SIG-M5 (cell line): ENCODE data around the gene DDX51.
"Not testable (repeated sequence)": the region's sequence is repeated elsewhere in the genome, so short reads cannot be mapped to it uniquely, and the experiment has no call there.

Experiments
- DNase-seq: peaks from one replicate; lab custom pipeline; 2025; lab: John Stamatoyannopoulos, UW

DDX51 gene

DNA sequence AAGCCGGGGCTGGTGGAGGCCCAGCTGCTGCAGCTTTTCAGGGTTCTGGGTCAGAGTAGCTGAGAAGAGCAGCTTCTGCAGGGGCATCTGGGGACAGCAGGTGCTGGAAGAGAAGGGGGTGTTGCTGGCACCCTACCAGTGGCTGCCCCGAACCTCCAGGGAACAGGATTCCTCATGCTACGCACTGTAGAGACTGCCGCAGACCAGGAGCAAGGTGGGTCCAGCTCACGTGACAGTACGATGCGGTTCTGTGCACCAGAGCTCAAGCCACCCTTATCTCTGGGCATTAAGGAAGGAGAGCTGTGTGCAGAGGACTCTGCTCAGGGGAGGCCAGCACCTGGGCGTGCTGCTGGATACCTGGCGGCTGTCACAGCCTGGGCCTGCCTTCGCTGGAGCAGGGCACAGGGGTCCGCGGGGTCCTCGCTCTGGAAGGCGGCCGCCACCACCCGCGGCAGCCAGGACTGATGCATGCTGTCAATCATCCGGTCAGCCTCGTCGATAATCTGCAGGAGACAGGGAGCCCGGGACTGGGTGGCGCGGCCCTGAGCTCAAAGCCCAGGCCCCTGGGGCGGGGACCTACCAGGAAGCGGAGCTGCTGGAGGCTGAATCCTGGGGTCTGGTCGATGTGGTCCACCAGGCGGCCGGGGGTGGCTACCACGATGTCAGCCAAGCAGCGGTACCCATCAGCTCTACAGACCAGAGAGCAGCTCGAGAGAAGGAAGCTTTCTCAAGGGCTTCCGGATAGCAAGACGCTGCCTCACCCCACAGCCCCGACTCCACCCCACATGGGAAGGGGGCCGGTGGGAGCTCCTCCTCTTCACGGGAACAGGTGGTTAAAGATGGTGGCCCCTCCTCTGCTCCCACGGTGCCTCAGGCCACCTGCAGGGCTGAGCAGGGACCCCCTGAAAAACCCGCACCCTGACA lies 2.9 kb downstream of the DDX51 start:
- no peak for DNase-seq

DNA sequence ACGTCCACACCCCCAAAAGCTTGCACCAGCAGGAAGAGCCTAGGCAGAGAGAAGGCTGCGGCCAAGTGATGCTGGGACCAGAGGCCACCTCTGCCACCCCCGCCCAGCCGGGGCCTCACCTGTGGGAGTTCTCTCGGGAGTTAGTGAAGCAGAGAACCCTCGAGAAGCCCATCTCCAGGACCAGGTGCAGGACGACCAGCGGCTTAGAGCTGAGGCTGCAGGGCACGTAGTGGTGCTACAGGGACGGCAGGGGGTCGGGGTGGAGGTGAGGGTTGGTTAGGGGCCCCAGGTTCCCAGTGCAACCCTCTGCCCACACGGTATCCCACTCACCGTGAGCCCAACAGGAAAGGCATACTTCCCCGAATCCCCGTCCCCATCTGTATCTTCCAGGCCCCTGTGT lies 3.6 kb downstream of the DDX51 start:
- no peak for DNase-seq

DNA sequence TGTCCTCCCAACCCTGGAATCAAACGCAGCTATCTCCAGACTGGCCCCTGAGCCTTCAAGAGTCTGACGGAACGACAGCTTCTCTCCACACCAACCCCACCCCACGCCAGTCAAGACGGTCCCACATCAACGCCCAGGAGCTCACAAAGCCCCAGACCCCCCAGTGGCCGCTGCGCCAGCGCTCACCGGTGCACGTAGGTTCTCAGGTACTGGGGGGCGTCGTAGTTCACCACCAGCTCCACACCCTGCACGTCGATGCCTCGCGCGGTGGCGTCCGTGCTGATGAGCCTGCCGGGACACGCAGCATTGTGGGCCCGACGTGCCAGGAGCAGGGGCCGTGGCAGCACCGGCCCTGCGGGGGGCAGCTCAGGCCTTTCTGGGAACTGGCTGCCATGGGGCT lies 4.2 kb downstream of the DDX51 start:
- no peak for DNase-seq

DNA sequence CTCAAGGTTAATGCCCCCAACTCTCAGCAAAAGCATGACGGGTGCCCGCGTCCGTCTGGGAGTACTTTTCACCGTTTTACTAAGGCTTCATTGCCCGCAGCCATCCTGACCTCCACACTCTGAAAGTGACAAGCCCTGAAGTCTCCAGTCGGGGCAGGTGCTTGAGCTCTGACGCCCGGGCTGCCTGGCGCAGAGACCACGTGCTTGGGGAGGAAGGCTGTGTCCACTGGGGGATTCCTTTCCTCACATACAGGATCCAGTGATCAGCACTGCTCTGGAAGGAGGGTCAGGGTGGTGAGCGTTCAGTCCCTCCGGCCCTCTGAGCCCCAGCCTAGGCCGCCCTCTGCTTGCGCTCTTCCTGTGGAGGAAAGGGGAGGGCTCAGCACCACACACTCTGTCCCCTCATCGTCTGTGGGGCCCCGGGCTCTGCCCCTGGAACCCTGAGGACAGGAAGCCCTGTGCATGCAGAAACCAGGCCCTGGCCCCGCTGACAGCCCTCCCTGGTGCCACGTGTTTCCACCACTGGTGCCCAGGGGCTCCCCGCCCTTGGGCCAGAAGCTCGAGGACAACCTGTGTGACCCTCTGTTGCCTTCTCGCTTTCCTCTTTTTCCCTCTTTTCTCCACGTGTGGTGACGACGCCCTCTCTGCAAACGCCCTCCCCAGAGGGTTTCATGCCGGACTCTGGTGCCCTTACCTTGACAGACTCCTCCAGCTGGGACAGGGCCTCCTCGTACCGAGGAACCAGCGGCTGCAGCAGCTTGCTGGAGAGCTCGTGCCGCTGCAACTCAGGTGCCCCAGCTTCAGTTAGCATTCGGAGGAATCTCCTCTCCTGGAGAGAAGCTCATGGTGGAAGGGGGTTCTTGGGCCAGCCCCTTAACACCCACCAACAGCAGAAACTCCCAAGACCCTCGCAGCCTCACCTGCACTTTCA lies 4.9 kb downstream of the DDX51 start:
- DNase-seq, result no peak

DNA sequence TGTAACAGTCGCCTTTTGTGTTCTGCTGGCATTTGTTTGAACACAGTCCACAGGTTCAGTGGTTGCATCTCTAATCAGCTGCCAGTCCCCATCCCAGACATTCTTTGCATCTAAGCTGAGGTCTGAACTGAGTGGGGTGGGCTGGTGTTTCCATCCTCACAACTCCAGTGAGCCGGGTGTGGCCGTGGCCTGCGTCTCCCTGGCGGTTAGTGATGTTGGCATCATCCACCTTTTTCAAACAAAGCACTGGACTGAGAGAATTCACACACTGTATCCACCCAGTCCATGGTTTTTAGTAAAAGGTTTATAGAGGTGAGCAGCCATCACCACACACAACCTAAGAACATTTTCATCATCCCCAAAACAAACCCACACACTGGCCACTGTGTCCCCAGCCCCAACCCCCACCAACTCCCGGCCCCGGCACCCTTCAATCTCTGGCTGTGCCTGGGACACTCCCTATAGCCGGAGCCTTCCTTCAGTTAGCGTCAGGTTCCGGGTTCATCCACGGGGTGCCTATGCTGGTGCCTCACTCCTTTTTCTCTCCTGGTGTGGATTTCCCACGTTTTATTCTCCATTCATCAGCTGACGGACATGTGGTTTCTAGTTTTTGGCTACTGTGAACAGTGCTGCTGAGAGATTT lies 6.5 kb downstream of the DDX51 start:
- no peak for DNase-seq

DNA sequence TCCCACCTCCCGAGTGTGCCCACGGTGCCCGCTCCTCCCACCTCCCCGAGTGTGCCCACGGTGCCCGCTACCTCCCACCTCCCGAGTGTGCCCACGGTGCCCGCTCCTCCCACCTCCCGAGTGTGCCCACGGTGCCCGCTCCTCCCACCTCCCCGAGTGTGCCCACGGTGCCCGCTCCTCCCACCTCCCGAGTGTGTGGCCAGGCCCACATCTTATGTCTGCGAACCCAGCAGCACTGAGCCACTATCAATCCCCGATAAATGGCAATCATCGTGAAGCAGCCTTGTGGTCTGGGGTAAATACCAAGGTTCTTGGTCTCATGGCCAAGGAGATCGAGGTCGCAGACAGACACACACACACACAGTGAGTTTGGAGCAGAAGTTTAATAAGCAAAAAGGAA lies 7.9 kb downstream of the DDX51 start:
- DNase-seq, result not testable (repeated sequence)

DNA sequence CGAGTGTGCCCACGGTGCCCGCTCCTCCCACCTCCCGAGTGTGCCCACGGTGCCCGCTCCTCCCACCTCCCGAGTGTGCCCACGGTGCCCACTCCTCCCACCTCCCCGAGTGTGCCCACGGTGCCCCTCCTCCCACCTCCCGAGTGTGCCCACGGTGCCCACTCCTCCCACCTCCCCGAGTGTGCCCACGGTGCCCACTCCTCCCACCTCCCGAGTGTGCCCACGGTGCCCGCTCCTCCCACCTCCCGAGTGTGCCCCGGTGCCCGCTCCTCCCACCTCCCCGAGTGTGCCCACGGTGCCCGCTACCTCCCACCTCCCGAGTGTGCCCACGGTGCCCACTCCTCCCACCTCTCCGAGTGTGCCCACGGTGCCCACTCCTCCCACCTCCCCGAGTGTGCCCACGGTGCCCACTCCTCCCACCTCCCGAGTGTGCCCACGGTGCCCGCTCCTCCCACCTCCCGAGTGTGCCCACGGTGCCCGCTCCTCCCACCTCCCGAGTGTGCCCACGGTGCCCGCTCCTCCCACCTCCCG lies 9.4 kb downstream of the DDX51 start:
- DNase-seq, result not testable (repeated sequence)

DNA sequence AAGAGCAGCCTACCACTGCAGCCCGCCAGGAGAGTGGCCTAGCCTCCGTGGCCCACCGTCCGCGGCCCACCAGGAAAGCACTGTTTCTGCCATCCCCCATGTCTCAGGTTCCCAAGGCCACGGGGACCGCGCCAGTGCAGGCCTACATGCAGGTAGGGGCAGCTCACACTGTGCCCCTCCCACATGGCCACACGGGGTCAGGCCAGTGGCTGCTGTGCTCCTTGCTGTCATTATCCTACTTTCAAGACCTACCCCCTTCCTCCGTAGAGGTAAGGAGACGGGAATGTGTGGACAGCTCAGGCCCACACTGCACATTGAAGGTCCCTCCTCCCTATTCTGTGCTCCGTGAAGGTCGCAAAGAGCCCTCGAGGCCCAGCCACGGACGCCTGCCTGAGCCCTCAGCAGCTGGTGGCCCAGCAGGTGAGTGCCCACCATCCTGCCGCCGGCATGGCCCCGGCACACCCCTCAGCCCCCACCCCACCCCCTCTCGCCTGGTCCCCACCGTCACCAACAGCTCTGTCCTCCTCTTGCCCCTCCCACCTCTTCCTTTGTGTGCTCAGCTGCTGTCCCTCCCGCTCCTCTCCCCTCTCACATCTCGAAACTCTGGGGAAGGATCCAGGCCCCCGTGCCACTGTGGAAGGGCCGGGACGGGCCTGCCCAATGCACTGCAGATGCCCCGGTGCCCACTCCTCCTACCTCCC lies 10.0 kb downstream of the DDX51 start:
- DNase-seq, result no peak

DNA sequence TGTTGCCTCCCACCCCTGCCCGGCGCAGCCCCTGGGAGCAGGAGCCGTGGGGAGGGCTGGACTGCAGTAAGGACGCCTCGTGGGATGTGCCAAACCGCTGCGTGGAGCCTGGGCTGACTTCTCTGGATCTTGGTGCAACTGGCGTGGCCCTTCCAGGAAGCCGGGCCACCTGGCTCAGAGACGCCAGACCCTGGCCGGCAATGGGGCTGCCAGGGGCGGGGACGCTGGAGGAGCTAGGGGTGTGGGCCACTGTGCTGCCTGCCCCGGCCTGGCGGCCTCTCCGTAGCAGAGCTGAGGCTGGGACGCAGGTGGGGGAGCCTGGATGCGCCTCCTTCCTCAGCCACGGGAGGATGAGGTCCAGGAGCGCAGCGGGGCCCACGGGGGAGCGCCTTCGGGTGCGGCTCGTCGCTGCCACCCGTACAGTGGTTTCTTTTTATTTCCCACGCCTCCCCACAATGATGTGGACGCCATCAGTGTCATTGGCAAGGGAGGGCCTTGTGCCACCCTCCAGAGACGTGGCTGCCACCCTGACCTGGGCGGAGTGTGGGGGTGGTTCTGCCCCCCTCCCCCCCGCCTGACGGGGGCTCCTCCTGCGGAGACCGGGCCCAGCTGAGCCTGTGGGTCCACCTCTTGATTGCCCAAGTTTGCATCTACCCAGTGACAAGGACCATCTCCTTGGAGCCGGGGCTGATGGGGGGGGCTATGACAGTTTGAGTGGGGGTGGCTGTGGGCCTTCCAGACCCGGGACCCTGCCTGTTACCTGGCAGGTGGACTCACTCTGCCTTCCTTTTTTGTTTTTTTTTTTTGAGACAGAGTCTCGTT lies 11.3 kb downstream of the DDX51 start:
- DNase-seq, result no peak

DNA sequence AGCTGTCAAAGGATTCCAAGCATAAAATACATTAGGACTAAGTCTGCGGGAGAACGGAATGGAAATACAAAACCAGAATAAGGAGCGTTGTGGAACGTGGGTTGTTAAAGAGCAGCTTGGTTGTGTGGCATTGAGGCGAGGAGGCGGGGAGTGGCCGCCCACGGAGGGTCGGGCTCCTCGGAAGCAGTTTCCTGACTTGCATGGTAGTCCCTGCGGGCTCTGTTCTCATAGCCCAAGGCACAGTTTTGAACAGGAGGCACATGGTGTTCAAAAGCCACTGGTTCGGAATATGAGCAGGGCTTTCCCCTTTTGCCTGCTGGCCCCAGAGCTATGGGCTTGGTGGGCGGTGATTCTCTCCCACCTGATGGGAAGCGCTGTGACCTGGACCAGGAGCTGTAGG lies 12.2 kb downstream of the DDX51 start:
- DNase-seq, result no peak

DNA sequence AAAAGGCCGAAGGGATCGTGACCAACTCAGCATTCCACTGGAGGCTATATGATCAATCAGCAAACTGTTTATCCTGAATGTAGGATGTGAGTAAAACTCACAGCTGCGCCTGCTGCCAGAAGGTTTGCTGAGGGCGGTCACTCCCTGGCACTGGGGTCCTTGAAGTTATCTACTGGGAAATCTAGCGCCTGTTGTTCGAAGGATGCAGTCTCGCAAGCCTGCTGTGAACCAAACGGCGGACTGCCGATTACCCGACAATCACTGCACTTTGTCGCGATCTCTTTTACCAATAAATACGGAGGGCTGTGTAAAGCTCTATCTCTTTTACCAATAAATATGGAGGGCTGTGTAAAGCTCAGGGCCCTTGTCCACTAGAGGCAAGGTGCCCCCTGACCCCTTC lies 12.9 kb downstream of the DDX51 start:
- no peak for DNase-seq

DNA sequence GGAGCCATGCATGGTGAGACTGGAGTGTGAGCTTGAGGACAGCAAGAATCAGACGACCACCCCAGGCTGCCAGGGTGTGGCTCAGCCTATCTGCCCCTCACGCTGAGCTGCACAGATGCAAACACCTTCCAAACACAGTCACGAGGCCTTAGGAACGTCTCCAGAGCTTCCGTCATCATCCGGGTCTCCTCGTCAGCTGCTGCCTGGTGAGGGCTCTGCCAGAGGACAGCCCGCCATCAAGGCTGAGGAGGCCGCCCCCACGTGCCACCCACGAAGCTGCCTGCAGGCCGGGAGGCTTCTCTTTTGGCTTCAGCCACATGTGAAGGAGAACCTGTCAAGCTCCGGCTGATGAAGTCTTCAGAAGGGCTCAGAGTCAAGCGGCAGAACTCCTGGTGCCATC lies 13.4 kb downstream of the DDX51 start:
- no peak for DNase-seq

DNA sequence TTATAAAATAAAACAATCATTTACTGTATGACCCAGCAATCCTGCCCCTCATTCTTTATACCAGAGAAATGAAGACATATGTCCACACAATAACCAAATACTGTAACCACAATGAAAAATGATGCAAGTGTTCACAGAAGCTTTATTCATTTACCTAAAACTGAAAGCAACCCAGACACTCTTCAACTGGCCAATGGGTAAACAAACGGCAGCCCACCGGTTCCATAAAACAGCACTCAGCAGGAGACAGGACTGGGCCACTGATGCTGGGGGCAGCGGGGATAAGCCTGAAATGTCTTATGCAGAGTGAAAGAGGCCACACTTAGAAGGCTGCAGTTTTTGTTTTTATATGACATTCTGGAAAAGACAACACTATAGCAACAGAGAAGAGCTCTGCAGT lies 15.1 kb downstream of the DDX51 start:
- no peak for DNase-seq

DNA sequence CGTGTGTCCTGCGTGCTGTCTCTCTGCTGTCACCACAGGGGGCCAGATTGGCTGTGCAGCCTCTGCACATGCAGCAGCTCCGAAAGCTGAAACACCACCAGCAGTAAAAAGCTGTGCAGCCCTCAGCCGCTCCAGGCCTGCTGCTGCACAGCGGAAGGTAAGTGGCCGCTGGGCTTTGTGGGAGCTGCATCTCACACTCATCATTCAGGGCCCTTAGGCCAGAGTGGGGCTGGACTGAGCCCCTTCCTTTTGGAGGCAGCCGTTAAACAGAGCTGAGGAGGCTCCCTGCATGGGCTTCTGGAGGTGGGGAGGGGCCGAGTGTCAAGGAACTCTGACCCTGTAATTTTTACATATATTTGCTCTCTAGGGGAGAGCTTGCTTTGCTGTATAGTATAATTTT lies 17.1 kb downstream of the DDX51 start:
- DNase-seq, result no peak

DNA sequence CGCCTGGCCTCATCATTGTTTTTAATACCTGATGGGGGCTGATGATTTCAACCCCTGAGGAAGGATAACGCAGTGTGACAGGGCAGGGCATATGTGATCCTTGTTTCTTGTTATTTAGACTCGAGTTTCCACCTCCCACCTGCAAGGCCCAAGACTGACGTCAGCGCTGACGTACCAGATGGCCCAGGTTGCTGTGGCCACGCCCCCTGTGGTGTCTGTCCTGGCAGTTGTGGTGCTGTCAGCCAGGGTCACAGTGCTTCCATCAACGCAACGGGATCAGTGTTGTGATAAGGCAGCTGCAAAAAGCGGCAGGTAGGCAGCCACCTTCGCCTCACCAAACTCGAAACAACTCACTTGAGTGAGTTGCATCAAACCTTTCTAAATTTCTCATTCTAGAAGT lies 18.4 kb downstream of the DDX51 start:
- DNase-seq, result no peak

DNA sequence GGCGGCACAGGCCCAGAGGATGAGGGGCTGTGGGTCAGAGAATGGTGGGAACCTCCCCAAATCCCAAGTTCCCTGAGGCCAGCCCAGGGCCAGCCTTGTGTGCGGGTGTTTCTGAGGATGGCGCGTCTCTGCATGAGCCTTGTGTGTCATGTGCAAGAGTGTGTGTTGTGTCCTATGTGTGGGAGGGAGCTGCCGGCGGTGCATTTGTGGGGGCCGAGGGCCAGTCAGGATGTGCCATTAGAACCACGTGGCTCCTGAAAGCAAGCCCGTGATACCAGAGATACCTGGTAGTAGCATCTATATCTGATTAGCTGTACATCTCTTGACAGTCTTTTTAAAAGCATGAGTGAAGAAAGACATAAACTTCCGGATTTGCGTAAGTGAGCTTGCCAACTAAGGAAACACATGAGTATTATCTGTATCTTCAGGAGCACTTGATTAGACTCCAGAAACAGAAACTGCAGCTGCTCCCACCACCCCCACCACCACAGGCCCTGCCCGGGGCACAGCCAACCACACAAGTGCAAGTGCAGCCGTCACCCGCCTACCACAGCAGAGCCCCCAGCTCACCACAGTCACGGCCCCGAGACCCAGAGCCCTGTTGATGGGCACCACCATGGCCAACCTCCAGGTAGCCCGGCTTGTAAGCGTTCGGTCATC lies 19.2 kb downstream of the DDX51 start:
- DNase-seq, result no peak

DNA sequence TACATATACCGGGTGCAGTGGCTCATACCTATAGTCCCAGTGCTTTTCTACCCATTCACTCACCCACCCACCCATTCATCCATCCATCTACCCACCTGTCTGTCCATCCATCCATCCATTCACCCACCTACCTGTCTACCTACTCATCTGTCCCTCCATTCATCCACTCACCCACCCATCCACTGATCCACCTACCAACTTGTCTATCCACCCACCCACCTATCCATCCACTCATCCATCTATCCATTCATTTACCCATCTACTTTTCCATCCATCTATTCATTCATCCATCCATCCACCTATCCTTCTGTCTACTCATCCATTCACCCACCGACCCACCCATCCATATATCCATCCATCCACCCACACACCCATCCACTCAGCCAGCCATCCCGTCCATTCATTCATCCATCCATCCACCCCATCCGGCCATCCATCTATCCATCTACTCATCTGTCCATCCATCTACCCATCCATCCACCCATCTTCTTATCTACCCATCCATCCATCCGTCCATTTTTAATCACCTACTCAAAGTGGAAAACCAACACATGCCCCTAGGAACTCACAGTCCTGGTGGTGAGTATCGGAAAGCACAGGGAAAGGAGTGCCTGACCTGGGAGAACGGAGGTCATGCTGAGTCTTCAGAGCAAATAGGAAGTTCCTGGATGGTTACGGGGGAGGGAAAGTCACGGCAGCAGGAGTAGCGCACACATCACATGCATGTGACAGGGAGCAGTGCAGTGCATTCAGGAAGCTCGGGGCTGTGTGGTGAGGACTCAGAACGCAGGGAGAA lies 20.0 kb downstream of the DDX51 start:
- no peak for DNase-seq

DNA sequence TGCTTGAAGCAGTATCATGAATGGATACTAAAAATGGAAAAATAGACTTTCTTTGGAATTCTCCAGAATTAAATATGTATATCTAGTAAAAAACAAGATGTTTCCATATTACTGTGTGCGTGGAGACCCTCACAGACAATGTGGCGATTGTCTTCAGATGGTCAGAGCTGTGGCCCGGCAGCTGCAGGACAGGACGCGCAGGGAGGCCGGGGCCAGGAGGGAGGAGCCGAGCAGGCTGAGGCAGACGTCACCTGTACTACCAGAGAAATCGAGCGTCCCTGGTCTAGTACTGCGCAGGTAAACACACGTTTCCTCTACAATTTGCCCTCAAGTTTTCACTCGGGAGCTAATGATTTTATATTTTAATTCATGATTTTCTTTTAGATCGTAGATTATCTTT lies 22.8 kb downstream of the DDX51 start:
- DNase-seq, result no peak

DNA sequence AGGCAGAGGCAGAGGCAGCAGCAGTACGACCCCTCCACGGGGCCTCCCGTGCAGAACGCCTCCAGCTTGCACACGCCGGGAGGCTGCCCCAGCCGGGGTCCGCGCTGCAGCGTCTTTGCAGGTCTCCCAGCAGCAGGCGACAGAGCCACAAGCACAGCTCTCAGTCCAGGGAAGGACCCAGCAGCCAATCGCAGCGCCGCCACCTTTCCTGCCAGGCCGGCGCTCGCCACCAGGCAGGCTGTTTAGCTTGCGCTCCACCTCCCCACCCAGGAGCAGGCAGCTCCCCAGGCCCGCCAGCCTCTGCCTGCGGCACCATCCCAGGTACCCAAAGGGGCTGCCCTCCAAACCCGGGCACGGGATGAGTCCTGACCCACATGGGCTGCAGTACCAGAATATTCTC lies 25.2 kb downstream of the DDX51 start:
- DNase-seq, result no peak

DNA sequence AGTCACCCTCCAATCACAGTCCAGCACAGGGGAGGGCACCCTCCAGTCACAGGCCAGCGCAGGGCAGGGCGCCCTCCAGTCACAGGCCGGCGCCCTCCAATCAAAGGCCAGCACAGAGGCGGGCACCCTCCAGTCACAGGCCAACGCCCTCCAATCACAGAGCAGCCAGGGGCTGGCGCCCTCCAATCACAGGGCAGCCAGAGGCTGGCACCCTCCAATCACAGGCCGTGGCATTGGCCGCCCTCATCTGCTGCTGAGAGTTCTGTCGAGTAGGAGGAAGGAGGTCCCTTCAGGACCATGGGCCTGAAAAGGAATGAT lies 26.6 kb downstream of the DDX51 start:
- no peak for DNase-seq
